ENCODE measurements around the gene CXCR4.

Gene CXCR4

GRCh38 chr2:136117909-136118818 is at the start of gene CXCR4:
CXCR4 (minus strand) TSS chr2:136118149; CDS start chr2:136118060, 89 bp downstream.
- peak; percentile 65 for DNase-seq

GRCh38 chr2:136164280-136164776 is 46.4 kb upstream of the CXCR4 start:
- DNase-seq: no peak

- peak; percentile 68 for DNase-seq
Measured at GRCh38 chr2:136162438-136162837, 44.5 kb upstream of the CXCR4 start.

DNA sequence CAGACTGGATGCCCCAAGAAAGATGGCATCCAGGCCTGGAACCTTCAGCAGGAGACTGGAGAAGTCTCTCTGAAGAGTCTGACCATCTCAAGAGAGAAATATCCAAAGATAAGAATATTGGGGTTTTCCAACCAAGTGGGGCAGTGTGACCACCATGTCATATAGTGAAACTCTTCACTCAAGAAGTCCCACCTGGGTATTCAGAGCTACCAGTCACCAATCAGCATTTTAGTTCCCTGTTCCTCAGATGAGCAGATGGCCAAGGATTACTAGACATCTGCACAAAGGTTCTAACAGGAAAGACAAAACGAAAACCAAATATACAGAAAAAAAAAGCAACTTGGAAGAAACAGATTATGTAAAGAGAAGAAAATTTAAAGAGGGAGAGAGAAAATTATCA is 38.5 kb upstream of the CXCR4 start:
- no peak for DNase-seq

DNA sequence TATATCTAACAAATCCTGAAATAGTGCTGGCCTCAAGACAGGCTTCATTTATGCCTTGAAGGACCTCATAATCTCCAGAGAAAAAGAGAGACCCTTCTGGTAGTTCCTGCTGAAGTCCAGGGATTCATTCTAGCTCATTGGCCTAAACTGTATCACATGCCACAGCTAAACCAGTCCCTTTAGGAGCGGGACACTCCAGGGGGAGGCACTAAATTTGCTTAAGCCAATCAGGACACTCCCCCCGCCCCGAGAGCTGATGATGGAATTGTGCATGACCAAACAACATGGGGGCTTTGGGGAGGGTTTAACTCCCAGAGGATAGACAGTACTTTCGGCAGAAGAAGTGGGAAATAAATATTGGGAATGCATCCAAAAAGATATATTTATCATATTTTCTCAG is 36.4 kb upstream of the CXCR4 start:
- DNase-seq: no peak

GRCh38 chr2:136151021-136151971 is 33.3 kb upstream of the CXCR4 start:
- no peak for DNase-seq

DNA sequence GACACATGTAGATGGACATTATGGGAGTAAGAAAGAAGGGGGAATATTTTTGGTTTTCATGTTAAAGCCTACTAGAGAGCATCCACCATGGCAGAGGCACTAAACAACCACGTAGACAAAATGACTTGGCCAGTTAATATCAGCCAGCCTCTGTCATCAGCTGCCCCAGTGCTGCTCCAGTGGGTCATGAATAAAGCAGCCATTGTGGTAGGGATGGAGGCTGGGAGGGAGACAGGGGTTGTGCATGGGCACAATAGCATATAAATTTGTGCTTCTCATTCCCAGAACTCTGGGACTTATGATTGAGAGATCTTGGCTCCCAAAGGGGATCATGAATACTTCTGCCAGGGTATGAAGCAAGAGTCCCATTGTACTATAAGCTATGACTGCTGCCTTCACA is 31.1 kb upstream of the CXCR4 start:
- DNase-seq: no peak

DNA sequence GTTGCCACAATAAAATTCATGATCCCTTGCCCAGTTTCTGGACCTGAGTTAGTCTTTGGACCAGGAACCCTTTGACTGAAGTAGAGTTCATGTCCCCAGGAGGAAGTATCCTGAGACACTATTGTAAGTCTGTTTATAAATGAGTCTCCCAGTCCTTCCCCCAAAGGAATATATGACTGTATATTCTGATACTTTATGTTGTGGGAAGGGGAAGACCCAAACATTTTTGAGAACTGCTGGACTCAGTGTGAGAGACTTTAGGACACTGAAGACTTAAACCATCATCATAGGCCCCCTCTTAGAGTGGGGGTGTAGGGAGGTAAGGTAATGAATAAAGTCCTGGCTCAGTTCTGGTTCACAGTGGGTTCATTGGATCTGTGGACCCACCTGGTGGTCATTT is 28.6 kb upstream of the CXCR4 start:
- no peak for DNase-seq

- DNase-seq: peak; percentile 51
Measured at GRCh38 chr2:136143603-136144451, 25.9 kb upstream of the CXCR4 start.

DNA sequence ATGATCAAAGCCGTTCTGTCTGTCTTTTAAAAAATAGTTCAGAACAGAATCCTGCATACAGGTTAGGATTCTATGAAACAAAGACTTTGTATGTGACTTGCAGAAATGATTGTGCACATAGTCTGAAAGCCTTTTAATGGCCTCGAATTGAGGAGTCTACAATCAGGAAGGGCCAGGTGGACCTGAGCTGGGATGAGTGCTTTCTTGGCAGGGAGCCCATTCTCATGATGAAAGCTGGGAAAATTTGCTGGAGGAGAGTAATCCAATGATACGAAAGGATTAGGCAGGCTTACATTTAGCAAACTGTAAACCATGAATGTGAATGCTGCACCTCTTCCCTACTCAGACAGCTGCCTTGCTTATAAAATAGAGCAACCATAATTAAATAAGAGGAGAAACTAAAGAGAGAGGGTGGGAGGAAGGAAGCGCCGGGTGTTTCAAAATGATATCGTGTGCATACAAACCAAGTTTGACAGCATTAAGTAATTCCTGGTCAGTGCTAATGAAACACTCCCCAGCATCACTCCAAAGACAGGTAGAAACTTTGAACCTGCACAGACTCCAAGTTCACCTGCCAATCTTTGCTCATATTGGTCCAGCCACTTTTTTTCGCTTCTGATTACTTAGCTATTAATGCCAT is 23.7 kb upstream of the CXCR4 start:
- peak; percentile 54 for DNase-seq

GRCh38 chr2:136139631-136140030 is 21.7 kb upstream of the CXCR4 start:
- peak; percentile 77 for DNase-seq

DNA sequence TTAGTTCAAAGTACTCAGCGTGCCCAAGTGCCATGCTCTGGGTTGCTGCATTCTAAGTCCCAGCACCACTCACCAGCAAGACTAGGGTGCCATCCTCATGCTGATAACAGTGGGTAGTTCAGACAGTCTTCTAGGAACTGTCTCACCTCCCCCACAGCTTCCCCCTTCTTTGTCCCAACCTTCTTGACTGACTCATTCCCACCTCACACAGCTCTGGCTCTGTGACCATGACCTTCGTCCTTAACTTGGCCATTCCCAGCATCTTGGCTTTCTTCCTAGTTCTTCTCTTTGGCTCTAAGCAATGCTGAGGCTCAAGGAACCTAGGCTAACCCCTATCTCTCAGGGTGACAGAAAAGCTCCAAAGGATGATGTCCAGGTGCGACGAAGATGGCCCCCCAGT is 20.0 kb upstream of the CXCR4 start:
- DNase-seq: peak; percentile 13

GRCh38 chr2:136136931-136137330 is 19.0 kb upstream of the CXCR4 start:
- DNase-seq: no peak

- peak; percentile 65 for DNase-seq
Measured at GRCh38 chr2:136135921-136136906, 18.3 kb upstream of the CXCR4 start.

- DNase-seq: no peak
Measured at GRCh38 chr2:136135462-136135861, 17.5 kb upstream of the CXCR4 start.

- DNase-seq: peak; percentile 8
Measured at GRCh38 chr2:136134126-136134525, 16.2 kb upstream of the CXCR4 start.

DNA sequence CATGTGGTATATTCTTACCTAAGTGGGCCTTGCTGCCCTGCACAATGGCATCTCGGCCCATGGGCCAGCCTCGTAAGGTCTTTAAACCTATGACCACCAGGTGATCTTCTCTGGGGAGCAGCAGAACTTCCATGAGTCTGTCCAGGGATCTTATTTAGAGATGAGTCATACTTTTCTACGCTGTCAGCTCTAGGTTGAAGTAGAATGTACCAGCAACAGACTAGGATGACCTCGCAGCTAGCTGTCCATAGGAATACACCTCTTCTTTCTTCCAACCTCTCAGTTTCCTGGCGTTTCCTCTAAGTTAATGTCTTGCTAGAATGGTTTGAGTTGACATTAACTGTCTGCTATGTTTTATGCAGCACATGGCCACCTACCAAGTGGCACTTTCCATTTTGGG is 15.6 kb upstream of the CXCR4 start:
- DNase-seq: no peak

- no peak for DNase-seq
Measured at GRCh38 chr2:136133176-136133575, 15.2 kb upstream of the CXCR4 start.

- no peak for DNase-seq
Measured at GRCh38 chr2:136132825-136133155, 14.8 kb upstream of the CXCR4 start.

DNA sequence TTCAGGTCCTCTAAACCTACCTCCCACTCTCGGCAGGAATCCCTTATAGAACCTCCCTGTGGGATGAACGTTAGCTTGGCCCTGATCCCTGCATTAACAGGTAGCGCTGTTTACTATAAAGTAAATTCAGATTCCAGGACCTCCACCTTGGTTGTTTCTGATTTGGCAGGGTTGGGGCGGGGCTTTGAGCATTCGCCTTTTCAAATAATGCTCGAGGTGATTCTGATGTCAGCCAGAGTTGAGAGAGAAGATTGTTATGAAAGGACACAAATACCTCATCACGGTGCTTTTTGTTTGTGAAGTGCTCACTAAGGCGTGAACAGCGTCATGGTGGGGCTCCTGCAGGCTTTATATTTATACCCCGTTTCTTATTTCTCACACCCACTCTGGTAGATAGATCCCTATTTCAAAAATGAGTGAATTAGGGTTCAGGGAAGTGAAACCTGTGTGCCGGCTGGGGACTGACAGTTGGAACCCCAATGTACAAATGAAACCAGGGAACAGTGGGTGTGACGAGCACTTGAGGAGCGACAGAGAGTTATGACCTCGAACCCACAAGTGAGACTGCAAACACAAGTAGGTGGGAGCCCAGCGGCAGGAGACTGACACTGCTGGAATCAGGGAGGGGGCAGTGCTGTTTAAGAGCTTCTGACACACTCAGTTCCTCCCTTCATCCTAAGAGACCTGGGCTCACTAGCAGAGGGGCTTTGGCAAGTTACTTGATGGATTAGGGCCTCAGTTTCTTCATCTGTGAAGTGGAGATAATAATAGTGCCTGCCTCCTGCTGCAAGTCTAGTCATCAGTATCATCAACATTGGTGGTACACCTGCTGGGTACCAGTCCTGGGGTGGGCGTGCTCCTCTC is 14.2 kb upstream of the CXCR4 start:
- DNase-seq: no peak
